A549 (cell line): ENCODE data around the gene SCN1A.

Experiments
- CHD4 ChIP-seq: fragments of 200-600 bp; sonication (generic); IDR thresholded peaks from 2 replicates; pipeline ENCODE4 v1.6.1; 2016; ENCODE audit warnings: antibody characterized with exemption, mild to moderate bottlenecking, borderline replicate concordance
- HDAC2 ChIP-seq: fragments of 200-600 bp; sonication (generic); IDR thresholded peaks from 2 replicates; pipeline ENCODE4 v1.6.1; 2016
- POLR2A ChIP-seq: IDR thresholded peaks from 2 replicates; pipeline ENCODE4 v1.6.1; 2012; ENCODE audit warnings: mild to moderate bottlenecking, low read length
- RCOR1 ChIP-seq: fragments of 150-350 bp; IDR thresholded peaks from 2 replicates; pipeline ENCODE4 v1.6.1; 2014; ENCODE audit warnings: antibody characterized with exemption, low read length, low read depth
- SMC3 ChIP-seq: fragments of >200 bp; sonication (Bioruptor Twin); formaldehyde crosslinking; IDR thresholded peaks from 3 replicates; pipeline ENCODE4 v1.6.1; 2018; ENCODE audit warnings: inconsistent platforms
- TF ChIP-seq, protein P1 (sequence below): fragments of 150-350 bp; IDR thresholded peaks from 2 replicates; pipeline ENCODE4 v1.6.1; 2014; ENCODE audit warnings: low read depth, mild to moderate bottlenecking, low read length
- TF ChIP-seq, protein P2 (sequence below): fragments of >200 bp; sonication (Bioruptor Twin); formaldehyde crosslinking; IDR thresholded peaks from 3 replicates; pipeline ENCODE4 v1.5.1; 2016
- TF ChIP-seq, protein P3 (sequence below): IDR thresholded peaks from 2 replicates; pipeline ENCODE4 v1.6.1; 2012

DNA sequence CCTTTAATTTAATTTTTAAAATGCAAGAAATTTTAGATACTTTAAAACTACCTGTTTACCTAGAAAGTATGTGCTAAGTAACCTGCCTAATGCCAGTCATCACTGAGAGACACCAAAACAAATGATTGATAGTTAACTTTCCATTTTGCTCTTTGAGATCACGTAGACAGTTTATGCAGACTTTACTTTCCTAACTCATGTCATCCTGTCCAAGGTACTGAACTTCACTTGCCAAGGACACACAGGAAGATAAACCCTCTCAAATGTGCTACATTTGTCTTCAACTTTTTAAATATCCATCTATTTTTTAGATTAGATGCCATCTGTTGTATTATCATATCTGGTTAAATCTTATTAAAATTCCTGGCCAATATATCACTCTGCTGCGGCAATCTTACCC lies 20.1 kb upstream of the SCN1A start:
- TF ChIP-seq HDAC2: no peak
- no peak for TF ChIP-seq POLR2A
- TF ChIP-seq, protein P1, sequence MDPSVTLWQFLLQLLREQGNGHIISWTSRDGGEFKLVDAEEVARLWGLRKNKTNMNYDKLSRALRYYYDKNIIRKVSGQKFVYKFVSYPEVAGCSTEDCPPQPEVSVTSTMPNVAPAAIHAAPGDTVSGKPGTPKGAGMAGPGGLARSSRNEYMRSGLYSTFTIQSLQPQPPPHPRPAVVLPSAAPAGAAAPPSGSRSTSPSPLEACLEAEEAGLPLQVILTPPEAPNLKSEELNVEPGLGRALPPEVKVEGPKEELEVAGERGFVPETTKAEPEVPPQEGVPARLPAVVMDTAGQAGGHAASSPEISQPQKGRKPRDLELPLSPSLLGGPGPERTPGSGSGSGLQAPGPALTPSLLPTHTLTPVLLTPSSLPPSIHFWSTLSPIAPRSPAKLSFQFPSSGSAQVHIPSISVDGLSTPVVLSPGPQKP: no peak
- TF ChIP-seq, protein P2, sequence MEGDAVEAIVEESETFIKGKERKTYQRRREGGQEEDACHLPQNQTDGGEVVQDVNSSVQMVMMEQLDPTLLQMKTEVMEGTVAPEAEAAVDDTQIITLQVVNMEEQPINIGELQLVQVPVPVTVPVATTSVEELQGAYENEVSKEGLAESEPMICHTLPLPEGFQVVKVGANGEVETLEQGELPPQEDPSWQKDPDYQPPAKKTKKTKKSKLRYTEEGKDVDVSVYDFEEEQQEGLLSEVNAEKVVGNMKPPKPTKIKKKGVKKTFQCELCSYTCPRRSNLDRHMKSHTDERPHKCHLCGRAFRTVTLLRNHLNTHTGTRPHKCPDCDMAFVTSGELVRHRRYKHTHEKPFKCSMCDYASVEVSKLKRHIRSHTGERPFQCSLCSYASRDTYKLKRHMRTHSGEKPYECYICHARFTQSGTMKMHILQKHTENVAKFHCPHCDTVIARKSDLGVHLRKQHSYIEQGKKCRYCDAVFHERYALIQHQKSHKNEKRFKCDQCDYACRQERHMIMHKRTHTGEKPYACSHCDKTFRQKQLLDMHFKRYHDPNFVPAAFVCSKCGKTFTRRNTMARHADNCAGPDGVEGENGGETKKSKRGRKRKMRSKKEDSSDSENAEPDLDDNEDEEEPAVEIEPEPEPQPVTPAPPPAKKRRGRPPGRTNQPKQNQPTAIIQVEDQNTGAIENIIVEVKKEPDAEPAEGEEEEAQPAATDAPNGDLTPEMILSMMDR: no peak
- no peak for TF ChIP-seq RCOR1
- TF ChIP-seq, protein P3, sequence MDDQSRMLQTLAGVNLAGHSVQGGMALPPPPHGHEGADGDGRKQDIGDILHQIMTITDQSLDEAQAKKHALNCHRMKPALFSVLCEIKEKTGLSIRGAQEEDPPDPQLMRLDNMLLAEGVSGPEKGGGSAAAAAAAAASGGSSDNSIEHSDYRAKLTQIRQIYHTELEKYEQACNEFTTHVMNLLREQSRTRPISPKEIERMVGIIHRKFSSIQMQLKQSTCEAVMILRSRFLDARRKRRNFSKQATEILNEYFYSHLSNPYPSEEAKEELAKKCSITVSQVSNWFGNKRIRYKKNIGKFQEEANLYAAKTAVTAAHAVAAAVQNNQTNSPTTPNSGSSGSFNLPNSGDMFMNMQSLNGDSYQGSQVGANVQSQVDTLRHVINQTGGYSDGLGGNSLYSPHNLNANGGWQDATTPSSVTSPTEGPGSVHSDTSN: no peak
- TF ChIP-seq SMC3: no peak
- no peak for TF ChIP-seq CHD4
